ENCODE measurements around the gene PRDM12.

DNA sequence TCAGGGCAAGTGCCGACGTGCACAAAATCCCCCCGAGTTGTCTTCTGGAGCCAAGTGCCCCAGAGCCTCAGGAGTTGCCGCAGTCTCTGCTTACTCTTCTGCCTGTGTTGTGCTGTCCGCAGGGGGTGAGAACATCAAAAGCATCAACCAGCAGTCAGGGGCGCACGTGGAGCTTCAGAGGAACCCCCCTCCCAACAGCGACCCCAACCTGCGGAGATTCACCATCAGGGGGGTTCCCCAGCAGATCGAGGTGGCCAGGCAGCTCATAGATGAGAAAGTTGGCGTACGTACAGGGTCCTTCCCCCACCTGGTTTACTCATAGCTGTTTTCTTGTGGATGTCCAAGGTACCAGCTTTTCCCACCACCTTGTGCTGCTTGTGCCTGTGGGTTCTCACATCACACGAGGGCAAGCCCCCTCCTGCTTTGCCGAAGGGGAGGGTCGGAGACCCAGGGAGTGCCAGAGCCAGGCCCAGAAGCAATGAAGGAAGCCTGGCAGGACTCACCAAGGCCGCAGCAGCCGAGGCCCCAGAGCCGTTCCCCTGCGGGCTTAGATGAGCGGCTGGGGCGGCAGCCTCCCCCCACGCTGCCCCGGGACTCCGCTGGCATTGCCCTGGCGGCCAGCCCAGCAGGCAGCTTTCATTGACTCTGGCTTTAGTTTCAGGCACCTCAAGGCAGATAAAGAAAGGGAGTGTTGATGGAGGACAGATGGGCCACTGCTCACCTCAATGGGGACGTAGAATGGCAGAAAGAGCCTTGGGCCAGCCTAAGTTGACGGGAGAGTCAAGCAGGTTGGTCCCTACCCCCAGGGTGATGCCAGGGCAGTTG lies 33.7 kb upstream of the PRDM12 start:
- TF ChIP-seq POLR2AphosphoS5 (IDR thresholded peaks at IDR 0.05; ENCODE audit: borderline replicate concordance, low read depth, low read length) = no peak
- no peak for TF ChIP-seq EZH2 (IDR thresholded peaks at IDR 0.05)
